Germinal center (tissue), 1 donor: ENCODE data around the gene CLDND1.

Experiments
- DNase-seq: peaks from one replicate; pipeline ENCODE4 v3.0.0; 2012; ENCODE audit warnings: mixed read lengths, low spot score

CLDND1 gene

DNA sequence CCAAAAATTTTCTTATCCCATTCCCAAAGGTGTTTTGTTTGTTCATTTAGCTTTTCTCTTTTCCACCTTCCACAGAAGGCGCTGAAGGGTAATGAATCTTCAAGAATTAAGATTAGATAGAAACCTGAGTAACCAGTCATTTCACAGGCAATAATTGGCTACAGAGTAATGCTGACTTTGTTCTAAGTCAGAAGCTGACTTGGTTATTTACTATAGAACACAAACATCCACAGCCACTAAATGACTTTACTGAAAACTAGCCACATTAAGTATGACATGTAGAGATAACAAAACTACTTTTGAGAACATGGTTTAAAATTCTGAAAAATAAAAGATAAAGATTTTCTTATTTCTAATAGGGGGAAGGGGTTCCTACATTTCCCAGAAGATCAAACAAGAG, 7.8 kb downstream of the CLDND1 start:
- no peak for DNase-seq

DNA sequence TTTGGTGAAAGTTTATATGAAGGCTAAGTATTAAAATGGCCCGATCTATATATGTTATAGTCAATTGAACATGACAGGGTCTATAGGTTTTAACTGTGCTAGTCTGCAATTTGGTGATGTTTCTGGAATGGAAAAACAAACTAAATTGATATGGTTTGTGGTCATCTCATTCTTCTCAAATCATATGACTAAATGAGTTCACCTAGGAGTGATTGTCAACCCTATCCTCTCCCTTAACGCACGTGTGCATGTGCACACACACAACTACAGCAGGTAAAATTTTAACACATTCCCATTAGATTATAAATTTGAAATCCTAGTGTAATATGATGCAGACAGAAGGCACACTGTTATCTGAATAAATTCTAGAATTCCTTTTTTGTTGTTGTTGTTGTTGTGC, 9.0 kb downstream of the CLDND1 start:
- no peak for DNase-seq

DNA sequence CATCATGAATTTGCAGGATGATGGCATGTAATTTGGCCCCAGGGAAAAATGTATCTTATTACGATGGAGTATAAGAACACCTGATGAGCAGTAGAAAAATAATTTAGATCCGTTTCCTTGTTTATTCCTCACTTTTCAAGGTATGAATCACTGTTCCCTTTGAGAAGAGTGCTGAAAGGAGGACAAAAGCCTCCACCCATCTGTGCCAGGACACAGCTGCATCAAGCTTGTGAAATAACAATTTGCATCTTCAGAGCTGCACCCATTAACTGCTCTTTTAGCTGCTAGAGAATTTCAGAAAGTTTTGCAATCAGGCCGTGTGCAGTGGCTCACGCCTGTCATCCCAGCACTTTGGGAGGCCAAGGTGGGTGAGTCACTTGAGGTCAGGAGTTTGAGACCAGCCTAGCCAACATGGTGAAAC, 9.6 kb downstream of the CLDND1 start:
- no peak for DNase-seq

DNA sequence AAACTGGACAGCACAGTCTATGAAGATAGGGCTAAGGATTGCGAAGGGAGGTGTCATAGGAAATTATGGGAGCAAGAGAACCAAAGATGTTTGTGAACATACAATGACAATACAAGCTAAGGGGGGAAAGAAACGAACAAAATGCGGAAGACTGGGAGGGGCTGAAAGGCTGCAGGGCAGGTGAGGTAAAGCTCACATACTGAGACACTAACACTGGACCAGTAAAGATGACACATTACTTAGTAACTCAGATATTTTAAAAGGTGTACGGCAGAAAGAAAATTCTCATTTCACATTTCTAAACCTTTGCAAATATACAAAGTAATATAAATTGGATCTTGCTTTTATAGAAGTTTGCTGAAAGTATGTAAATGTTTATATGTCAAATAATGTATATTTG, 10.1 kb downstream of the CLDND1 start:
- DNase-seq, result no peak

DNA sequence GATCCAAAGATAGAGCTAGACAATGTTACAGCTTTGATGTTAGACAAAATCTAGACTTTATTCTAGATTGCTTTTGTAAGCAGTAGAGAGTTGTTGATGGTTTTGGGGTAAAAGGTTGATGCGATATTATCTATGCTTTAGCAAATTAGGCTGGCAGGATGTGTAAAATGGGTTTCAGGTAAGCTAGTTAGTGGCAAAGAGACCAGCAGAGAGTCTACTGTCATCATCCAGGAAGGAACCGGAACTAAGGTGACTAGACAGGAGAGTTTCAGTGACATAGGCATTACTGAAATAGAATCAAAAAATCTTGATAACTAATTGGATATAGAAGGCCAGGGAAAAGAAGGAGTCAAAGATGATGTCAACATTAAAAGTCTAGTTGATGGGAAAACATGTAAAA, 14.1 kb downstream of the CLDND1 start:
- no peak for DNase-seq

DNA sequence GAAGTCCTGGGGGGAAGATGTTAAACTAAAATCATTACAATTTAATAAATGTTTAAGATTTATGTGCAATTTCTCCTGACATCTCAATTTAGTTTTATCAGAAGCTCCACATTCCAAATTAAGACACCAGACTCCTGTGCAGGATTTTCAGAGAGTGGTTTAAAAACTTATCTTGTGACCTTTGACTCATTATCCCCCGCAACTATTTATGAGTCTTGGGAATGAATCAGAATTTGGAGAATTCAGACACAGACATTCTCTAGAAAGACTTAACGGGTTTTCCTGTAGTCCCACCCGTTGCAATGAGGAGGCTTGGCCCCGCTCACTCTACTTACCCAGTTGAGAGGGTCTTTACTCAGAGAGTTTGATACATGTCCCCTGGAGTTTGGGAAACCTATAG, 18.2 kb downstream of the CLDND1 start:
- no peak for DNase-seq

DNA sequence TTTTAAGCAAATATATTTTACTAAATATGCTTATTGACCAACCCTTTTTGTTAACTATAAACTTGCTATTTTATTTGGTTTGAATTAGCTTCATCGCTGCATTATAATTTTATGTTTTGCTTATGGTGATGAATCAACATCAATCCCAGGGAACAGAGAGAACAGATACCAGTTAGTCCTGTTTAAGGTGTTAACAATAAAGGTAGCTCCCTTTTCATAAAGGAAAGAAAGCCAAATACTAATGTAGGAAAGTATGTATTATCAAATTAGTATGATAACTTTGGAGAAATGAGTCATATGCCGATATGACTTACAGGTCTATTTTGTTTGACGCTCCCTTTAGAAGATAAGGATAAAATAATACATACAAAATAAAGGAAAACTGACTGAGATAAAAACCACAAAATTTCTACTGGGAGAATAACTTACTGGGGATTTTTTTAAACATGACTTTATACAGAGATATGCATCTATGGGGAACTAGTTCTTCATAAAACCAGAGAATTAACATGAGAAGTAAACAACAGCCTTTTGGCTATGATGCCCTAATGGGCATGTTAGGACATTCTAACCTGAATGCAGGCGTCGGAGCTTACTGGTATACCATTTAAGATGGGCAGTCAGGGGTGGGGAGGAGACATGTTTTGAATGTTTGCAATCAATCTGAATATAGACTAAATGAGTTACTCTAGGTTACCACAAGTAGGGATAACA, 20.7 kb downstream of the CLDND1 start:
- no peak for DNase-seq

DNA sequence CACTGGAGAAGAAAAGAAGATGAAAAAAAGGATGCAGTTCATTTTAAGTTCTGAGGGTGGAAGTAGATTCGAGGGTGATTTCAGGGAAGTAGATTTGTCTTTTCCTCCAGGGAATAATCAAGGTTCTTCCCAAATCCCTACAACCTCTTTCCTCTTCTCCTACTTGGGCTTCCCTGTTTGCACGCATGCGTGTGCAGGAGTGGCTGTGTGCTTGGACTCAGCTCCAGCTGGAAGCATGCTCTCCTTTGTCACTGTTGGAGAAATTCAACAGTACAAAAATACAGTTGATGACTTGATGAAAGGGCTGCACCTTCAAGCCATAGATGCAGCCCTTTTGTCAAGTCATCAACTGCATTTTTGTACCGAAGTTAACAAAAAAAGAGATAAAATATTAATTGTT, 21.4 kb downstream of the CLDND1 start:
- DNase-seq, result no peak

DNA sequence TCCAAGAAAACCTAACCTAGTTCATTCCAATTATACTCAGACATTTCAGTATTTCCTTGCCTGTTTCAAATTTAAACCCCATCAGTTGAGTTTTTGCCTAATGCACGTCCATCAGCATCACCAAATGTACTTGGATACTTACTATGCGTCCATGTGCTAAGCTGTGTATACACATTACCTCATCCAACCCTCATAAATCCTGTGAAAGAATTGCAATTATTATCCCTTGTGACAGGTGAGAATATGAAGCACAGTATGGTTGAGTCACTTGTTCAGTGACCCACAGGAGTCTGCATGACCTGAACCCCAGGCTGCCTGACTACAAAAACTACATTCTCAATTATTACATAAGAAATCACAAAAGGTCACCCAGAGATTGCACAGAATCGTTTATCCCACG, 22.7 kb downstream of the CLDND1 start:
- DNase-seq, result no peak

DNA sequence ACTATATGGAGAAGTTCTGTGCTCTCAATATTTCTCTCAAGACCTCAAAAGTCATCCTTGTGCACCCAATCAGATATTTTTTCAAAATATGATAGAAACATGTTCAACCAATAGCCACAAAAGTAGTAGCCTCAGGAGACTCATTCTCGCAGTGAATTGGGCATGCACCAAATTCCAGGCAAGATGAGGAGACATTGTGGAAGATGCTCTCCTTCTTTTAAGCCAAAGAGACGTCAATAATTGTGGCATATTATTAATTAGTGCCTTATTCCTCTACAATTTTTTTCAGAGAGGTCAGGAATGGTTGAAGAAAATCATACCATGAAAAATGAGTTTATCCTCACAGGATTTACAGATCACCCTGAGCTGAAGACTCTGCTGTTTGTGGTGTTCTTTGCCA, 25.3 kb downstream of the CLDND1 start, which contains the start of gene OR5K2:
Gene OR5K2, plus strand, starts transcription at position 301 of the 400 bp plus-strand sequence. Its CDS starts 0 bp downstream, at position 301.
- DNase-seq, result no peak

DNA sequence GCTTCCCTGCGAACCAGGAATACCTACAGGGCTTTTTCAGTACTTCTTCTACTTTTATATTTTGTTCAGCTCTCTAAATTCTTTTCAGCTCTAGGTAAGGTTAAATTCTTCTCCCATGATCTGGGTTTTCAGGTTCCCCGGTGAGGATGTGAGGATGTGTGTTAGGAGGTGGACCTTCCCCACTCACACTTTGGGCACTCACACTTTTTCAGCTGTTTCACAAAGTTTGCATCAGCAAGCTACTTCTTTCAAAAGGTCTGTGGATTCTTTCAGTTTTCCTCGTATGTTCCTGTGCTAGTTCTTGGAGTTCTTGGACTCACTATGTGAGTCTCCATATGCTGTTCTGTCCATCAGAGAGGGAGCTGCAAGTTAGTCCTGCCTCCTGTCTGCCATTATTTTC, 39.1 kb downstream of the CLDND1 start:
- no peak for DNase-seq

DNA sequence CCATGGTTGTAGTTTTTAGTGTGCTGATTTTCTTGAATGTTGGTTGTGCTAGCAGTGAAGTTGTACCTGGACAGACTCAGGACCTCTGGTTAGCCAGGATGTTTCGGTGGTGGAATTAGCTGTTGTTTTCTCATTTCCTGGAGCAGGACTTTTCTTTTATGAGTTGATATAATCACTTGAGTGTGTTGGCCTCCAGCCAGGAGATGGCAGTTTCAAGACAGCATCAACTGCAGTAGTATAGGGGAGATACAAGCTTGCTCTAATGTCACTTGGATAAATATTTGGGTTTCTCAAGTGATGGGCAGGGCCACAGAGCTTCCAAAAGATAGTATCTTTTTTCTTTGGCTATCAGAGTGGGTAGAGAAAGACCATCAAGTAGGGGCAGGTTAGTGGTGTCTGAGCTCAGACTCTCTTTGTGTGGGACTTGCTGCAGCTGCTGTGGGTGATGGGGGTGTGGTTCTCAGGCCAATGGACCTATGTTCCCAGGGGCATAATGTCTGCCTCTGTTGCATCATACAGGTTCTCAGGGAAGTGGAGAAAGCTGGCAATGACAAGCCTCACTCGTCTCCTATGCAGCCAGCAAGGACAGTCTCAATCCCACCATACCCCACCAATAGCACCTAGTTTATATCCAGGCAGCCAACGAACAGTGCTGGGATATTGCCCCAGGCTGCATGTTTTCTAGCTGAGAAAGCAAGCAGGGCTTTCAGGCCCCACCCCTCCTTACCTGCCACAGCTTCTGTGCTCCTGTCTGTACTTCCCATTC, 39.8 kb downstream of the CLDND1 start:
- no peak for DNase-seq
